ENCODE results near the gene TMC6.
"Not testable (repeated sequence)": the region's sequence is repeated elsewhere in the genome, so short reads cannot be mapped to it uniquely, and the experiment has no call there.

TMC6 gene

GRCh38 chr17:78163881-78164747, 35.6 kb upstream of the TMC6 start:
- DNase-seq = no peak

GRCh38 chr17:78159575-78160158, 31.1 kb upstream of the TMC6 start:
- DNase-seq = no peak

- no peak for DNase-seq
Measured at GRCh38 chr17:78154903-78155811, 26.6 kb upstream of the TMC6 start.

- peak; percentile 60 for DNase-seq
Measured at GRCh38 chr17:78151514-78152008, 23.0 kb upstream of the TMC6 start.

GRCh38 chr17:78148286-78149016, 19.9 kb upstream of the TMC6 start:
- DNase-seq = no peak

GRCh38 chr17:78147315-78147998, 18.9 kb upstream of the TMC6 start:
- no peak for DNase-seq

GRCh38 chr17:78146881-78147280, 18.3 kb upstream of the TMC6 start:
- no peak for DNase-seq

GRCh38 chr17:78146471-78146869, 17.9 kb upstream of the TMC6 start:
- DNase-seq = no peak

- DNase-seq = no peak
Measured at GRCh38 chr17:78144736-78145641, 16.4 kb upstream of the TMC6 start.

- peak; percentile 53 for DNase-seq
Measured at GRCh38 chr17:78144147-78144719, 15.7 kb upstream of the TMC6 start.

GRCh38 chr17:78143214-78144146, 14.9 kb upstream of the TMC6 start:
- DNase-seq = no peak

GRCh38 chr17:78142119-78142861, 13.7 kb upstream of the TMC6 start:
- no peak for DNase-seq

- DNase-seq = no peak
Measured at GRCh38 chr17:78141437-78142118, 13.0 kb upstream of the TMC6 start.

- peak; percentile 65 for DNase-seq
Measured at GRCh38 chr17:78140169-78141051, 11.9 kb upstream of the TMC6 start.

- DNase-seq = not testable (repeated sequence)
Measured at GRCh38 chr17:78139861-78140168, 11.3 kb upstream of the TMC6 start.

All from right kidney (tissue), 1 donor.